Adrenal gland (tissue), 5 donors: ENCODE measurements around the gene CUL7.

ENCODE experiments used
- CTCF ChIP-seq, 6 experiments: fragments of 450-650 bp in 4 of 6; fragments of 200-600 bp in 2 of 6; sonication (generic) in 1 of 6; IDR thresholded peaks; 1 replicate in 5 of 6; 2 replicates in 1 of 6; pipeline versions ENCODE4 v1.5.1 to v1.8.0; 2016 to 2021; ENCODE audit warnings: antibody characterized with exemption in 6 of 6, mild to moderate bottlenecking in 2 of 6, moderate library complexity in 1 of 6
- POLR2A ChIP-seq, 2 donors: fragments of 450-650 bp; IDR thresholded peaks; one replicate each; pipeline ENCODE4 v1.6.1; 2017; ENCODE audit warnings: antibody characterized with exemption in 2 of 2, mild to moderate bottlenecking in 2 of 2, moderate library complexity in 1 of 2
- donor health status: DM: no; HTN: no; CAD: no.

GRCh38 chr6:43016943-43017334 is 36.7 kb downstream of the CUL7 start:
- TF ChIP-seq CTCF (IDR thresholded peaks at IDR 0.05) (no peak), POLR2A (IDR thresholded peaks at IDR 0.05) (no peak)
